Panc1 (cell line): ENCODE measurements around the gene SLC4A8.

Source experiments
- POLR2AphosphoS5 ChIP-seq: IDR thresholded peaks from 2 replicates; pipeline ENCODE4 v1.6.1; 2012; ENCODE audit warnings: mild to moderate bottlenecking, low read depth, low read length, moderate library complexity
- SIN3A ChIP-seq: IDR thresholded peaks from 2 replicates; pipeline ENCODE4 v1.6.1; 2012; ENCODE audit warnings: low read depth, mild to moderate bottlenecking, low read length, moderate library complexity, borderline replicate concordance; ENCODE audit not compliant: insufficient read depth
- TCF7L2 ChIP-seq: IDR thresholded peaks from 2 replicates; pipeline ENCODE4 v1.6.1; 2011; ENCODE audit warnings: mild to moderate bottlenecking, low read depth, low read length, inconsistent platforms
- TF ChIP-seq, protein P1 (sequence below): fragments of 450-650 bp; IDR thresholded peaks from 2 replicates; pipeline ENCODE4 v1.5.1; 2017; ENCODE audit warnings: mild to moderate bottlenecking
- TF ChIP-seq, protein P2 (sequence below), 2 experiments: IDR thresholded peaks; 2 replicates each; pipeline ENCODE4 v1.6.1; 2011 to 2012; ENCODE audit warnings: low read depth in 2 of 2, control low read depth in 1 of 2, low read length in 1 of 2, mild to moderate bottlenecking in 1 of 2, moderate library complexity in 1 of 2; ENCODE audit not compliant: insufficient read depth in 1 of 2

DNA sequence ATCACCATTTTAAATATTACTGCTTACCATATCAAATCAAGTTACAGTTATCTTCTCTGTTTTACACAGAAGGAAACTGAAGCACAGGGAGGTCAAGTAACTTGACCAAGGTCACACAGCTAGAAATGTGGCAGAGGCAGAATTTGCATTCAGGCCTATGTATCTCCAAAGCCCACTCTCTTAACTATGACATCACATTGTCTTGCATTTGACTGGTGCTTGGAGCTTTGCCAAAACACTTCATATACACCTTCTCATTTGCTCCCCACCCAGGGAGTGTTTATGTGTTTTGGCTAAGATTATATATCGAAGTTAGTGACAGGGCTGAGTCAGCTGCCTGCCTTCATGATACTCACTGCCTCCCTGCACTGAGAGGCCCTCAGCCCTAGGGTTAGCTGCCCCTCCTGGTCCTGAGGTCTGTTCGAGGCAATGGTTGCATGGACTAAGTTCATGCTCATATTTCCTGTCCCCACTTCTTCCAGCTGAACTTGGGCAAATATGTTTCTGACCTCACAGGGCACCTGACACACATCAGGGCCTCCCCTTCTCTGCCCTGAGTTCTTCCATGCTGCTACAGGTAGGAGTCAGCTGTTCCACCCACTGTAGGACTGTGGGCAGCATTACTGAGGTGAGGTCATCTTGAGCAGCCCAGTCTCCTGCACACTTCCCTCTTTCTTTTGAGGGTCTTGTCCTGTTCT lies 35.2 kb upstream of the SLC4A8 start:
- TF ChIP-seq, protein P1, sequence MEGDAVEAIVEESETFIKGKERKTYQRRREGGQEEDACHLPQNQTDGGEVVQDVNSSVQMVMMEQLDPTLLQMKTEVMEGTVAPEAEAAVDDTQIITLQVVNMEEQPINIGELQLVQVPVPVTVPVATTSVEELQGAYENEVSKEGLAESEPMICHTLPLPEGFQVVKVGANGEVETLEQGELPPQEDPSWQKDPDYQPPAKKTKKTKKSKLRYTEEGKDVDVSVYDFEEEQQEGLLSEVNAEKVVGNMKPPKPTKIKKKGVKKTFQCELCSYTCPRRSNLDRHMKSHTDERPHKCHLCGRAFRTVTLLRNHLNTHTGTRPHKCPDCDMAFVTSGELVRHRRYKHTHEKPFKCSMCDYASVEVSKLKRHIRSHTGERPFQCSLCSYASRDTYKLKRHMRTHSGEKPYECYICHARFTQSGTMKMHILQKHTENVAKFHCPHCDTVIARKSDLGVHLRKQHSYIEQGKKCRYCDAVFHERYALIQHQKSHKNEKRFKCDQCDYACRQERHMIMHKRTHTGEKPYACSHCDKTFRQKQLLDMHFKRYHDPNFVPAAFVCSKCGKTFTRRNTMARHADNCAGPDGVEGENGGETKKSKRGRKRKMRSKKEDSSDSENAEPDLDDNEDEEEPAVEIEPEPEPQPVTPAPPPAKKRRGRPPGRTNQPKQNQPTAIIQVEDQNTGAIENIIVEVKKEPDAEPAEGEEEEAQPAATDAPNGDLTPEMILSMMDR: no peak
- TF ChIP-seq SIN3A: no peak
- no peak for TF ChIP-seq POLR2AphosphoS5
- TF ChIP-seq, protein P2, sequence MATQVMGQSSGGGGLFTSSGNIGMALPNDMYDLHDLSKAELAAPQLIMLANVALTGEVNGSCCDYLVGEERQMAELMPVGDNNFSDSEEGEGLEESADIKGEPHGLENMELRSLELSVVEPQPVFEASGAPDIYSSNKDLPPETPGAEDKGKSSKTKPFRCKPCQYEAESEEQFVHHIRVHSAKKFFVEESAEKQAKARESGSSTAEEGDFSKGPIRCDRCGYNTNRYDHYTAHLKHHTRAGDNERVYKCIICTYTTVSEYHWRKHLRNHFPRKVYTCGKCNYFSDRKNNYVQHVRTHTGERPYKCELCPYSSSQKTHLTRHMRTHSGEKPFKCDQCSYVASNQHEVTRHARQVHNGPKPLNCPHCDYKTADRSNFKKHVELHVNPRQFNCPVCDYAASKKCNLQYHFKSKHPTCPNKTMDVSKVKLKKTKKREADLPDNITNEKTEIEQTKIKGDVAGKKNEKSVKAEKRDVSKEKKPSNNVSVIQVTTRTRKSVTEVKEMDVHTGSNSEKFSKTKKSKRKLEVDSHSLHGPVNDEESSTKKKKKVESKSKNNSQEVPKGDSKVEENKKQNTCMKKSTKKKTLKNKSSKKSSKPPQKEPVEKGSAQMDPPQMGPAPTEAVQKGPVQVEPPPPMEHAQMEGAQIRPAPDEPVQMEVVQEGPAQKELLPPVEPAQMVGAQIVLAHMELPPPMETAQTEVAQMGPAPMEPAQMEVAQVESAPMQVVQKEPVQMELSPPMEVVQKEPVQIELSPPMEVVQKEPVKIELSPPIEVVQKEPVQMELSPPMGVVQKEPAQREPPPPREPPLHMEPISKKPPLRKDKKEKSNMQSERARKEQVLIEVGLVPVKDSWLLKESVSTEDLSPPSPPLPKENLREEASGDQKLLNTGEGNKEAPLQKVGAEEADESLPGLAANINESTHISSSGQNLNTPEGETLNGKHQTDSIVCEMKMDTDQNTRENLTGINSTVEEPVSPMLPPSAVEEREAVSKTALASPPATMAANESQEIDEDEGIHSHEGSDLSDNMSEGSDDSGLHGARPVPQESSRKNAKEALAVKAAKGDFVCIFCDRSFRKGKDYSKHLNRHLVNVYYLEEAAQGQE (IDR thresholded peaks at IDR 0.05; ENCODE audit: insufficient read depth in 1 of 2, low read depth in 2 of 2, low read length in 1 of 2): no peak
- TF ChIP-seq TCF7L2: no peak
